C1 segment of cervical spinal cord (tissue), 14 donors: ENCODE data around the gene ZNF746.
"Not testable (repeated sequence)": the region's sequence is repeated elsewhere in the genome, so short reads cannot be mapped to it uniquely, and the experiment has no call there.

ENCODE experiments used
- DNase-seq, 14 donors: peaks; one replicate each; lab custom pipeline; 2025; lab: John Stamatoyannopoulos, UW

The ZNF746 gene

DNA sequence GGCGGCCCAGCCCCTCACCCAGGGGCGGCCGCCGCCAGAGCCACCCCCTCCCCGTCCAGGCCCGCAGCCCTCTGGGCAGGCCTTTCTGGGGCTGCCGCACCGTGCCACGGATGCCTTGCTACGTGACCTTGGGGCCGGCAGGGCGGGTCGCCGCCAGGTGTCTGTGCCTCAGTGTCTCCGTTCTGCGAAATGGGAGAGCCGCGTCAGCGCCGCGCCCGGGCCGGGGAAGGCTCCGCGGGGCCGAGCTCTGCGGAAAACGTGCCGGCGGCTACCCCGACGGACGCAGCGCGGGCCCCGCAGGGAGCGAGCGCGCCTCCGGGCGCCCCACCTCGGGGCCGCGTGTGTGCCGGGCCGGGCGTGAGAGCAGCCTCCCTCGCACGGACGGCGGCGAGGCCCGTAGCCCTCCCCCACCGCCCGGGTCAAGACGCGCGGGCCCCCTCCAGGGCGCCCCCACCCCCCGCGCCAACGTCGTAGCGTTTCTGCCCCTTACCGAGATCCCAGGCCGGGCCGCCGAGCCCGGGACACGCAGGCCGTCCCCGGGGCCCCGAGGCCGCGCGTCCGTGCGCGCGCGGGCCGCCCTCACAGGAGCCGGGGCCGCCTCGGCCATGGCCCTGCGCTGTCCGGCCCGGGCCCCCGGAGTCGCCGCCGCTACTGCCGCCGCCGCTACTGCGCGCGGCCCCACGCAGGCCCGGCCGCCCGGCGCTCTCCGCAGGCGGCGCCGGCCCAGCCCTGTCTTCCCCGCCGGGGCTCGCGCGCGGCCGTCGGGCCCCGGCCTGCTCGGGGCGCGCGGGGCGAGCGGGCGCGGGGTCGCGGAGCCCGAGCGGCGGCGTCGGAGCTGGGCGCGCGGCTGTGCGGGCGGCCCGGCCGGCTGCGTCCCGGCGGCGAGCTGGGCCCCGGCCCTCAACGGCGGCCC is 37.8 kb downstream of the ZNF746 start:
- DNase-seq, result peak in 2 of 14 donors; percentile 9 to 27

- no peak for DNase-seq
These were observed 38.4 kb downstream of the ZNF746 start for GRCh38 chr7:149459201-149459539.

DNA sequence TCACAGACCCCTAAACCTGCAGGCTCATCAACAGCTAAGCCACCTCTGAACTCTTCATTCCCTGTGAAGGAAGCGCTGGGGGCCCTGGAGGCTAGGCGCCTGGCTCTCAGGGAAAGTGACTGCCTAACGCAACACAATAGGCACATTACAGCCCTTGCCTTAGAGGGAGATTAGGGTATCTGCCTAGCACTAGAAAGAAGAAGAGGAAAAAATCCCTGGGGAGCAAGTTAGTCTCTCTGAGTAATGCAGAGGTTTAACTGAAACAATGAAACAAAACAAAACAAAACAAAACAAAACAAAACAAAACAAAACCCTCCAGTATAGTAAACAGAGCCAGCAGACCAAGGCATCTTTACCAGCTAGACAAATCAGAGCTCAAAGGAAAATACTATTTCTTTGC is 39.4 kb downstream of the ZNF746 start:
- DNase-seq, result no peak

DNA sequence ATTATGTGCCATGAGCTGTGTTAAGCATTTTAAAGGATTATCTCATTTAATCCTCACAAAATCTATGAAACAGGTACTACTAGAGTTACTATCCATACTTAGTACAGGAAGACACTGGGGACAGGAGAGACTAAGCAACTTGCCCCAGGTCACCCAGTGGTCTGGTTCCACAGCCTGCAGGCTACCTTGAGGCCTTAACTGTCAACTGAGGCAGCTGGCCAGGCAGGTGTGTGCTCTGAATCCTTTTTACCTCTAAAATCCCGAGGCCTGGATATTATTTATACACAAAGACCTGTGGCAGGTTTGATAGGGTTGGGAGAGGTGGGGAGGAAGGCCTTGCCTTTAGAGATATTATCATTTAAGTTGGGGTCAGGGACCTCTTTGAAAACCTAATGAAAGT is 39.8 kb downstream of the ZNF746 start:
- DNase-seq, result no peak

DNA sequence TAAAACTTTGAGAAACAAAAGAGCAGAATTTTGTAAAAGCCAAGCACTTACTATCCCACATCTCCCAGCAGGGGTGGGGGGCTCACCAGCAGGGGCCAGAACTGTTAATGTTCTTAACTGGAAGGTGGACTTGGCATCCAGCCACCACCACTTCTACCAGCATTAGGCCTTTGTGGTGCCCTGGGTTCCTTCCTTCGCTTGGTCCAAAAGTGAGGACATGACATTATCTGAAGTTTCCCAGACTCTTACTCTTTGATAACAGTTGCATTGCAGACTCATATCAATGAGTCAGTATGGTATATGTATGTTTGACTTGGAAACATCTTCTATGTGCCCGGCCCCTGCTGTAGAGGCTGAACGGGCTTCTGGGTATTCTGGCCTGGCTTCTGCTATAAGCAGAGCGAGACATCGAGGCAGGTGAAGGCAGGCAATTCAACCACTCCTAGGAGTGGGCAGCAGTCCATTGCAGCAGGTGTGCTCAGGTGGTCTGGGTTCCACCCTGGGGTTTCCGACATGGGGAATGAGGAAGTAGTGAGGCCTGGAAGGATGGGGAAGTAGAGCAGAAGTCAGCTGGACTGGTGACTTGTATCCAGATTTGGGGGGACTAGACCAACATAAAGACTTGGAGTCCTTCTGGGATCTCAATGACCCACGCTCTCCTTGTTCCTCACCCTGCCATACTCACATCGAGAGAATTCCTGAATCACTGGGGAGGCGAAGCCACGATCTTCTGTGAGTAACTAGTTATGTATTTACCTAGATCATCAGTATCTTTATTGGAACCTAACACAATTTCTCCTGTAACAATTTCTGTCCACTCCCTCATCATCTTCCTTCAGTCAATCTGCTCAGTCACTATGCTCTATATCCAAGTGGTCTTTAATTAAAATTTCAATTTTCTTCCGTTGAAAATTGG is 40.8 kb downstream of the ZNF746 start:
- no peak for DNase-seq

DNA sequence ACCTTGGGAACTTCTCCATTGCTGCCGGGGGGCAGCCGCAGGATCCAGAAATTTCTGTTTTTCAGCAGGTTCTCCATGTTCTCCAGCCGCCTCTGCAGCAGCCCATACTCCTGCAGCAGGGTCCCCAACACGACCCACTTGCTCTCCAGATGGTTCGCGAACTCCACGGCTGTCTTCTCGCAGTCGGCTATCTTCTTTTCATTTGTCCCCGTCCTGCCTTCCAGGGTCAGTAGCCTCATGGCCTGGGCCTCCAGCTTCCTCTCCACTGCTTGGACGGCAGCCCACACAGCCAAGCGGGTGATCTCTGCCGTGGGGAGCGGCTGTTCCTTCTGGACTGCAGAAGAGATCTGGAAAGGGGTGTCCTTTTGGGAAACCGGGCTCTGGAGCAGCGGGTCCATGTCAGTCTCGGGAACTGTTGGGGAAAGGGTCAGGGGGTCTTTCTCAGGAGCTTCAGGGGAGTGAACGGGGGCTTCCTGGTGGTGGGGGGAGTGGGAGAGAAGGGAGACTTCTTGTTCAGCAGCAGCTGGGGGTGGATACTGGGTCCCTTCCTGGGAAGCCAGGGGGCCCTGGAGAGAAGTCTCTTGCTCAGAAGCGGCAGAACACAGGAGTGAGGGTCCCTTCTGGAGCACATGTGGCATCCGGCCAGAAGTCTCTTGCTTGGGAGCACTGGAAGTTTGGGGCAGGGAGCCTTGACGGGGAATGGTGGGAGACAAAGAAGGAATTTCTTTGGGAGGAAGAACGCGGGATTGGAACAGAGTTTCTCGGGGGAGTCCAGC is 42.2 kb downstream of the ZNF746 start:
- no peak for DNase-seq

GRCh38 chr7:149454750-149455149 is 42.9 kb downstream of the ZNF746 start:
- DNase-seq, result no peak

- DNase-seq, result no peak
These were observed 43.6 kb downstream of the ZNF746 start for GRCh38 chr7:149454006-149454405.

- no peak for DNase-seq
These were observed 46.8 kb downstream of the ZNF746 start for GRCh38 chr7:149450821-149451220.

DNA sequence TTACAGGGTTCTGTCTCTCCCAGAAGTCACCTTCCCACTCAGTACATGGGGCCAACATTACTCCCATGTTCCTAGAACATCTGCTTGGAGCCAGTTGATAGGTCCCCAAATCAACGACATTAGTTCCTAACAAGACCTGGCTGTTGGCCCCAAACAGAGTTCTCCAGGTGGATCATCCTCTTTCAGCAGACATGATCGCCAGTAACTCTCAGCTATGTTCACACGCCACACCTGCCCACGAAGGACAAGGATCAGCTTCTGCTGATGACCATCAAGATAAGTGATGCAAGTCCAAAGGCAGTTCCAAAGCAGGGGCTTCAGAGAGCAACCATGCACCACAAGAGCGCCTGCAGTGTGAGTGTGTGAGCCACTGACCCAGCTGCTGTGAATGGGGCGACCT is 47.7 kb downstream of the ZNF746 start:
- DNase-seq, result no peak

DNA sequence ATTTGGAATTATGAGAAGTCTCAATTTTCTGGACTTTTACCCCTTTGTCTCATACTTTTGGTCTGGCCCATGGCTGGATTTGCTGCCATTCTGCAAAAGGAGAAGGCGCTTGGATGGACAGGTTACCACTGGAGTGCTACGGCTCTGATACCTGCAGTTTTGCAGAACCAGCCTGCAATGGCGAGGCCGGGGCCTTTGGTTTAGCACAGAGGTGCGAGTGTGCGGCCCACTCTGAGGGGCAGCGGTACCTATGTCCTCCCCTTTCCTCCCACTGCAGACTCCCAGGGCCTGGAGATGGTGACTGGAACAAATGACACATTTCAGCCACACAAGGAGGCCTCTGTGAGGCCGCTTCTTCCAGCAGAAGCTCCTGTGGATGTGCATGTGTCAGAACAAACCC is 48.6 kb downstream of the ZNF746 start:
- DNase-seq, result no peak

- not testable (repeated sequence) for DNase-seq
These were observed 51.6 kb downstream of the ZNF746 start for GRCh38 chr7:149446026-149446425.

DNA sequence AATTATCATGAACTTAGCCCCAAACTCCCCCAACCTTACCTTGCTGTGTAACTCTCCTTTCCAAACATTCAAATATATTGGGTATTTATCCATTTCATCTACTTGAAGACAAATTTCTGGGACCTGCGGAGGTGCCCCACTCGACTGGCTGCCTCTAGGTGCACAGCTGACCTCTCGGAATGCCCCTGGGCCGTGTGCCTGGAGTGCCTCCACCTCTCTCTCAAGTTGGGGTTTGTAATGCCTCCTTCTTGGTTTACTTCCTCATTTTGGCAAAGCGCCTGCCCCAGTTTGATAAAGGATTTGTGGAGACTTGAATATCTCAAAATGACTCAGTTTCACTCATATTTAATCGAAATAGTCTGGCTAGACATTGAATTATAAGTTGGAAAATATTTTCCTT is 53.3 kb downstream of the ZNF746 start:
- DNase-seq, result no peak

- DNase-seq, result no peak
These were observed 54.1 kb downstream of the ZNF746 start for GRCh38 chr7:149443523-149443922.

GRCh38 chr7:149442924-149443323 is 54.7 kb downstream of the ZNF746 start:
- DNase-seq, result no peak

DNA sequence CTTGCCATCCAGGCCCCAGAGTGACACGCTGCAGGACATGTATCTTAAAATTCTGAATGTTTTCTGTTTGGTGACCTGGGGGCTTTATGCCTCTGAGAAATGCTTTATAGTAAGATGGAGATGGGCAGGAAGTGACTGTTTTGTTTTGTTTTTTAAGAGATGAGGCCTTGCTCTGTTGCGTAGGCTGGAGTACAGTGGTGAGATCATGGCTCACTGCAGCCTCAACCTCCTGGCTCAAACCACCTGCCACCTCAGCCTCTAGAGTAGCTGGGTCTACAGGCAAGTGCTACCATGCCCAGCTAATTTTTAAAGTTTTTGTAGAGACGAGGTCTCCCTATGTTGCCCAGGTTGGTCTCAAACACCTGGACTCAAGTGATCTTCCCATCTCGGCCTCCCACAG is 57.4 kb downstream of the ZNF746 start:
- no peak for DNase-seq

DNA sequence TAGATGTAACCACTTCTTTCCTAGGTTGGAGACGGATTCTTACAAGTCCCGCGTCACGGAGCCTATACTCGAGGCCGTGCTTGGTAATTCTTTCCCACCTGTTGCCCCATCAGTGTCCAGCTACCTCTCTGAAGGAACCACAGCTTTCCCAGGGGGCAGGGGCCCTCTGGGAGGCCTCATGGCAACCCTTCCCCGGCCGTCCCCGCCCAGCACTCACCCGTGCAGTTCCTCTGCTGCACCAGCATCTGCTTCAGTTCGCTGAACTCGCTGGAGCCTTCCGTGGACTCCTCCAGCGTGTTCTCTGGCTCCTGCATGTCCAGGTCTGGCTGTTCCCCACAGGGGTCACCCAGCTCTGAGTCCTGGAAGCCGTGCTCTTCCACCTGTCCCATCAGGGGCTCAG is 61.3 kb downstream of the ZNF746 start:
- no peak for DNase-seq

GRCh38 chr7:149433124-149433523 is 64.5 kb downstream of the ZNF746 start:
- no peak for DNase-seq

DNA sequence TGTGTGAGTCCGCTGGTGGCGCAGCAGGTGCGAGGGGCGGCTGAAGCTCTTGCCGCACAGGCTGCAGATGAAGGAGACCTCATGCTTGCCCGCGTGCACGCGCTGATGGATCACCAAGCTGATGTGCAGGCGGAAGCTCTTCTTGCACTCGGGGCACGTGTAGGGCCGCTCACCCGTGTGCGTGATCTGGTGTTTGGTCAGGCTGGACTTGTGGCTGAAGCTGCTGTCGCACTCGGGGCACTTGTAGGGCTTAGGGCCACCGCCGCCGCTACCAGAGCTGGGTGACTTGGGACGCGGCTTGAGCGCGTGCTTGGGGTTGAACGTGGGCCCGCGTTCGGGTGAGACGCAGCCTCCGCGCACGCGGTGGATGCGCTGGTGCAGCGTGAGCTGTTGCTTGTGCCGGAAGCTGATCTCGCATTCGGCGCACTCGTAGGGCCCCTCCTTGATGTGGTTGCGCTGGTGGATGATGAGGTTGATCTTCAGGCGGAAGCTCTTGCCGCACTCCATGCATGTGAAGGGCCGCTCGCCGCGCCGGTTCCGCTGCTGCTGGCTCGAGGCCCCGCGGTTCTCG is 65.4 kb downstream of the ZNF746 start:
- no peak for DNase-seq

- DNase-seq, result no peak
These were observed 66.0 kb downstream of the ZNF746 start for GRCh38 chr7:149431486-149432120.

GRCh38 chr7:149430192-149430591 is 67.4 kb downstream of the ZNF746 start:
- DNase-seq, result no peak
